Prostate gland (tissue), 2 donors: Measurements from ENCODE around the gene CCDC13.

Experiments used
- POLR2A ChIP-seq: fragments of 450-650 bp; IDR thresholded peaks from one replicate; pipeline ENCODE4 v1.6.1; 2016; ENCODE audit warnings: antibody characterized with exemption, mild to moderate bottlenecking
- POLR2AphosphoS5 ChIP-seq: sonication (generic); formaldehyde crosslinking; IDR thresholded peaks from one replicate; pipeline ENCODE4 v1.6.1; 2017; ENCODE audit warnings: antibody characterized with exemption
- TF ChIP-seq, protein P1 (sequence below), 4 experiments: fragments of 200-600 bp in 2 of 4; fragments of 450-650 bp in 2 of 4; sonication (generic) in 2 of 4; IDR thresholded peaks; 1 replicate in 3 of 4; 2 replicates in 1 of 4; pipeline ENCODE4 v1.5.1; 2016 to 2019; ENCODE audit warnings: antibody characterized with exemption in 4 of 4, mild to moderate bottlenecking in 2 of 4, moderate library complexity in 2 of 4

DNA sequence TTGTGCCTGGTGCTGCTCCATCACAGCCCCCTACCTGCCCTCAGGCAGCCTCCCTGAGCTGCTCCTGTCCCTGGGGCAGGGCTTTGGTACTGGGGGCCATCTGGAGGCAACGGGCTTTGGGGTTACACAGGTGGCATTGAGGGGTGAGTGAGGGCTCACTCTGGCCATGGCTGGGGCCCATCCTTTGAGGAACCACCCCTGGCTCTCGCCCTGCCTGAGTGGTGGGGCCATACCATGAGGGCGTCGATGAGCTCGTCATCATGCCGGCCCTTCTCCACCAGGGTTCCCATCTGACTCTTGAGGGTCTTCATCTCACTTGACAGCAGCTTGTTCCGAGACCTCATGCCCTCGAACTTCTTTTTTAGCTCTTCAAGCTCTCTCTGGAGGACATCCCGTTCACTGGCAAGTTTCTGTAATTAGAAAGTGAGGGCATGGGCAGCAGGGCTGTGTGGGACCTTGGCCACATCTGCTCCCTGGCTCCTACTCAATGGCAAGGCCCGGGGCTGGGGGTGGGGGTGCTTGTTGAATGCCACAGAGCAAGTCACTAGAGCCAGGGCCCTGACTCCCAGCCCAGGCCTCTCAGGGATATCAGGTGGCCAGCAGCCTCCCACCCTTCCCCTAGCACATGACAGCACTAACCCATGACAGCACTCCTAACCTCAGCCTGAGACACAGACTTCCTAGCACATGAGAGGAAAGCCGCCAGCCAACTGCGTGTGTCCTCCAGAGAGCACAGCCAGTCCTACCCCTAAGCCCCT, 33.5 kb downstream of the CCDC13 start:
- TF ChIP-seq, protein P1, sequence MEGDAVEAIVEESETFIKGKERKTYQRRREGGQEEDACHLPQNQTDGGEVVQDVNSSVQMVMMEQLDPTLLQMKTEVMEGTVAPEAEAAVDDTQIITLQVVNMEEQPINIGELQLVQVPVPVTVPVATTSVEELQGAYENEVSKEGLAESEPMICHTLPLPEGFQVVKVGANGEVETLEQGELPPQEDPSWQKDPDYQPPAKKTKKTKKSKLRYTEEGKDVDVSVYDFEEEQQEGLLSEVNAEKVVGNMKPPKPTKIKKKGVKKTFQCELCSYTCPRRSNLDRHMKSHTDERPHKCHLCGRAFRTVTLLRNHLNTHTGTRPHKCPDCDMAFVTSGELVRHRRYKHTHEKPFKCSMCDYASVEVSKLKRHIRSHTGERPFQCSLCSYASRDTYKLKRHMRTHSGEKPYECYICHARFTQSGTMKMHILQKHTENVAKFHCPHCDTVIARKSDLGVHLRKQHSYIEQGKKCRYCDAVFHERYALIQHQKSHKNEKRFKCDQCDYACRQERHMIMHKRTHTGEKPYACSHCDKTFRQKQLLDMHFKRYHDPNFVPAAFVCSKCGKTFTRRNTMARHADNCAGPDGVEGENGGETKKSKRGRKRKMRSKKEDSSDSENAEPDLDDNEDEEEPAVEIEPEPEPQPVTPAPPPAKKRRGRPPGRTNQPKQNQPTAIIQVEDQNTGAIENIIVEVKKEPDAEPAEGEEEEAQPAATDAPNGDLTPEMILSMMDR (IDR thresholded peaks at IDR 0.05): no peak
- no peak for TF ChIP-seq POLR2A
- TF ChIP-seq POLR2AphosphoS5: peak; percentile 55
